ENCODE results near the gene SCN4B. TPM values are rescaled to one million over a fixed set of nuclear protein-coding genes. Genes with fewer than 3 reads are reported as not detected.

Gene SCN4B
- total and polyA plus RNA-seq, 2 of the 4 experiments (the other 2 are of a cell fraction): 0.18 to 0.44 TPM

DNA sequence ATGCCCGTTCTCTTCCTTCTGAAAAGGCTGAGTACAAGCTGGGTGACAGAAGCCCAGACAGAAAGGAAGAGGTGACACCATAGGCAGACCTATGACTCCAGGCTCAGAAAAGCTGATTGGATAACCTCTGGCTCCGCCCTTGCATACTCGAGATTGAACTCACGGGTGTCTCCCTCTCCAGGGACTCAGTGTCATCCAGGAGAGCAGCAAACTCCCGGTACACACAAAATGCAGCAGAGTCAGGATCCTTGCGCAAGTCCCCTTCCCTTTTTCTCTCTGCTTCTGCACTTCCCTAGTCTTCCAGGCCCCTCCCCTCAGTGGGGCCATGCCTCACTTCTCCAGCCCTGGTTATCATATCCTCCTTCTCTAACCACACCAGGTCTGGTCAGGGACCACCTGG is 9.8 kb downstream of the SCN4B start:
- Histone ChIP-seq H3K9ac (ENCODE audit: low read depth, low read length) (no peak overlapping the region), H3K4me1 (ENCODE audit: control insufficient read depth, insufficient read depth, low read length) (no peaks in the 10 kb centered on the region), H4K91ac (ENCODE audit: insufficient read depth, low read depth, low read length) (no peak overlapping the region), H3K56ac (ENCODE audit: extremely low read depth, insufficient read depth, low read length) (no peak overlapping the region), H3K79me1 (ENCODE audit: low read depth in 1 of 2, low read length in 2 of 2) (no peaks in the 10 kb centered on the region), H3K4me3 (ENCODE audit: insufficient read depth, low read depth, low read length) (no peak overlapping the region), H2BK15ac (ENCODE audit: low read depth, low read length) (no peak overlapping the region), H3K23ac (ENCODE audit: low read depth, low read length) (no peak overlapping the region), H3K36me3 (ENCODE audit: control insufficient read depth, insufficient read depth, low read length) (no peaks in the 10 kb centered on the region), H3K4me2 (ENCODE audit: low read depth, low read length) (no peak overlapping the region), H3K9me3 (ENCODE audit: control insufficient read depth, insufficient read depth, low read length) (no peaks in the 10 kb centered on the region), H2BK120ac (ENCODE audit: low read depth, low read length) (no peak overlapping the region), H3K14ac (replicated peaks; ENCODE audit: low read depth, low read length) (no peak overlapping the region), H4K8ac (ENCODE audit: low read depth in 2 of 2, low read length in 2 of 2) (no peak overlapping the region), H2AFZ (replicated peaks; ENCODE audit: low read length, poor library complexity) (no peak overlapping the region), H4K5ac (ENCODE audit: low read depth, low read length) (no peak overlapping the region), H2BK5ac (ENCODE audit: low read depth, low read length, poor library complexity, severe bottlenecking) (no peak overlapping the region), H3K9me1 (ENCODE audit: insufficient read depth, low read length) (no peaks in the 10 kb centered on the region), H2AK5ac (ENCODE audit: low read depth, low read length) (no peak overlapping the region), H3K4ac (ENCODE audit: low read depth, low read length) (no peak overlapping the region), H2BK20ac (ENCODE audit: low read depth, low read length) (no peak overlapping the region), H3K18ac (ENCODE audit: low read depth, low read length) (no peak overlapping the region), H4K20me1 (ENCODE audit: insufficient read depth, low read length) (no peaks in the 10 kb centered on the region), H3K27me3 (ENCODE audit: control insufficient read depth, insufficient read depth, low read length) (peaks cover 30% of the 10 kb centered on the region), H3K27ac (ENCODE audit: insufficient read depth, low read length) (no peak overlapping the region), H2AK9ac (replicated peaks; ENCODE audit: low read depth, low read length, poor library complexity) (no peak overlapping the region)
- dilution Hi-C loops (cut with HindIII; ENCODE audit: low sequenced_read_pairs, unreplicated experiment): no loop called here
- intact Hi-C loops (cut with micrococcal nuclease): no loop called here
- ChIA-PET POLR2A (ENCODE audit: unreplicated experiment) (interaction anchor here (0.5 kb wide), 1 partner anchor 10 kb away, joined by 5 read pairs; no protein-coding TSS in a partner anchor), CTCF (interaction anchor here (1.5 kb wide), 1 partner anchor 29 kb away, joined by 4 read pairs; no protein-coding TSS in a partner anchor)
- WGBS, 2 experiments (ENCODE audit: extremely low coverage in 2 of 2, insufficient read length in 1 of 2): 40% methylated on average over 6 of the region's 6 CpGs; no CpG with 5 or more reads in 1 of the 2 experiments
- TF ChIP-seq BHLHE40 (IDR thresholded peaks at IDR 0.05; ENCODE audit: low read depth, low read length): no peak
- TF ChIP-seq CHD1 (IDR thresholded peaks at IDR 0.05; ENCODE audit: low read depth, low read length): no peak
- TF ChIP-seq CTCF (conservative IDR thresholded peaks at IDR 0.05; ENCODE audit: low read depth, low read length): no peak
- TF ChIP-seq USF2 (IDR thresholded peaks at IDR 0.05; ENCODE audit: low read depth, low read length): no peak
- TF ChIP-seq MAZ (IDR thresholded peaks at IDR 0.05; ENCODE audit: borderline replicate concordance, low read depth, low read length): no peak
- TF ChIP-seq ELK1 (IDR thresholded peaks at IDR 0.05; ENCODE audit: borderline replicate concordance, low read depth, low read length): no peak
- TF ChIP-seq RCOR1 (IDR thresholded peaks at IDR 0.05; ENCODE audit: insufficient replicate concordance, low read length): no peak
- TF ChIP-seq RAD21 (IDR thresholded peaks at IDR 0.05; ENCODE audit: low read length): no peak
- no peak for ATAC-seq (ENCODE audit: low read depth)
- no peak for DNase-seq
- no TSS peak for BruUV-seq (replicated peaks)
- in situ Hi-C loops (cut with MboI; ENCODE audit: low sequenced_read_pairs): loop anchor here (10.0 kb wide), 1 partner anchor 212 kb away; the partner anchor contains the start of gene UBE4A
